ENCODE measurements around the gene TINCR. TPM values are rescaled to one million over a fixed set of nuclear protein-coding genes. Genes with fewer than 3 reads are reported as not detected.
"Not testable (repeated sequence)": the region's sequence is repeated elsewhere in the genome, so short reads cannot be mapped to it uniquely, and the experiment has no call there.

The TINCR gene
- under 1 TPM in 5 of 6 experiments, not detected in 1; 0.05 to 0.34 (median 0.13) TPM for total RNA-seq (2021; fragmentation: NEBNext Ultra II Directional; extraction: Animal tissue kit (Norgen Biotek cat#: 25700))
- long read RNA-seq: 0 reads

DNA sequence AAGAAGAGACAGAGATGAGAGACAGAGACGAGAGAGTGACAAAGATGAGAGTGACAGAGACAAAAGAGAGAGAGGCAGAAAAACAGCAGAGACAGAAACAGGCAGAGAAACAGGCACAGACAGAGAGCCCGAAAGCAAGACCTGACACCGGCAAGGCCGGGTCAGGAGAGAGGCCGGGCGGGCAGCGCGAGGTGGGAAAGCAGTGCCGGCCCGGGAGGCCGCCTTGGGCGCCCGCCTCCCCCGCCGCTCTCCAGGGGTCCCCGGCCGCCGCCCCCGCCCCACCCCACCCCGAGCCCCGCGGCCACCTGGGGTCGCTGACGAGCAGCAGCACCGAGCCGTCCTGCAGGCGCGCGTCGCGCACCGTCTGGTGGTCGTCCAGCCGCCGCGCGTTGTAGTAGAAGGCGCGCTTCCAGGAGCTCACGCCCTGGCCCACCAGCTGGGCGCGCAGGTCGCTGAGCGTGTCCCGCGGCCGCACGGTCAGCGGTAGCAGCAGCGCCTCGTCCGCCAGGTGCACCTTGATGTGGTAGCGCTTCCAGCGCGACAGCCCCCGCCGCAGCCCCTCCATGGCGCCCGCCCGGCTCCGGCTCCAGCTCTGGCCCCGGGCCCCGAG is at the start of gene TINCR:
Gene TINCR (minus strand): TSS at position 594 of the 610 bp plus-strand sequence.
- H3K36me3 Mint-ChIP-seq (ENCODE audit: low read depth): no peaks in the 10 kb centered on the region
- H3K4me1 Mint-ChIP-seq (ENCODE audit: low read depth): no peaks in the 10 kb centered on the region
- peak; percentile 41; the same call in 1 of the 2 replicates for TF ChIP-seq CTCF (IDR thresholded peaks at IDR 0.05)

DNA sequence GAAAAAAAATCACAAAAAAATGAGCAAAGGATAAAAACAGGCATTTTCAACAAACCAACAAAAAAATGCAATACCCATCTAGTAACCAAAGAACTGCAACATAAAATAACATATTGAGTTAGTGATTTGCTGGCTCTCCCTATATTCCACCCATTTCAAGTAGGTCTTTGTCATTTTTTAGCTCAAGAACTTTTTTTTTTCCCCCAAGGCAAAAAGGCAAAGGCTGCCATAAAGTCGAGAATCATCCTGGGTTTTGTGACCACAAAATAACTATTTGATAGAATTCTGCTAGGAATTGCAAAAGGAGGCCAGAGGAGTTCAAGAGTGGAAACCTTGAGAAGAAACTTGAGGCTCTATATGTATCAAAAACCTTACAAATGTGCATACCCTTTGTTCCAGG is 49.3 kb upstream of the TINCR start:
- peaks cover 45% of the 10 kb centered on the region for H3K4me1 Mint-ChIP-seq (ENCODE audit: low read depth)
- DNase-seq: no peak

More for the DNA sequence above, at the start of gene TINCR:
- H3K9me3 Mint-ChIP-seq: no peaks in the 10 kb centered on the region
- H3K27ac Mint-ChIP-seq: no peak within 1 kb of the TSS
- H3K27me3 Mint-ChIP-seq (ENCODE audit: insufficient read depth): peaks cover 6% of the 10 kb centered on the region
- no peak for DNase-seq
- H3K4me3 Mint-ChIP-seq: no peak within 1 kb of the TSS

DNA sequence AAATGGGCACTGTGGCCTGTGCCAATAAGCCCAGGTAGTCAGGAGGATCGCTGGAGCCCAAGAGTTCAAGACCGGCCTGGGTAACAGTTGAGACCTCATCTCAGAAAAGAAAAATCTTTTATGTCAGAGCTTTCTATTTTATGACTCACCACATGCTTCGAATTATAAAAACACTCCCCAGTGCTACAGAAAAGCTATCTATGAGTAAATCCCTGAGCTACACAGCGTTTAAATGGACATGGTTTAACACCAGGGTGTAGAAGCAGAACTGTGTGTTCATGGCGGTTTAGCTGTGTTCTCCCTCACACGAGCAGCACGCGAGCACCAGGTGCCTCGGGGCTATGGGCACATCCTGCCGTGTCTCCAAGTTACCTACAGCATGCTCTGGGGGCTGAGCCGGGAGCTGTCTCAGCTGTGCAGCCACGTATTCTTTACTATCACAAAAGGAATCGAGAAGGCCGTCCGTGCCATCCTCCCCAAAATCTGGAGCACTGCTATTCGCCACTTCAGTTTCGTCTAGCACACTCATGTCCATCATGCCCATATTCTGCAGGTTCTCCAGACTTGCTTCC is 48.1 kb upstream of the TINCR start:
- Mint-ChIP-seq H3K4me1 (ENCODE audit: low read depth) (peaks cover 38% of the 10 kb centered on the region), H3K4me3 (peak overlapping the region; percentile 17; the same call in 1 of the 2 replicates), H3K36me3 (ENCODE audit: low read depth) (peaks cover 54% of the 10 kb centered on the region), H3K27ac (peak overlapping the region; percentile 36), H3K9me3 (no peaks in the 10 kb centered on the region), H3K27me3 (ENCODE audit: insufficient read depth) (no peaks in the 10 kb centered on the region; the same call in 1 of the 2 replicates)
- DNase-seq: peak; percentile 31
- no peak for TF ChIP-seq CTCF (IDR thresholded peaks at IDR 0.05)

More for the DNA sequence above, 49.3 kb upstream of the TINCR start:
- H3K27ac Mint-ChIP-seq: no peak overlapping the region
- H3K9me3 Mint-ChIP-seq: no peaks in the 10 kb centered on the region
- H3K36me3 Mint-ChIP-seq (ENCODE audit: low read depth): peaks cover 61% of the 10 kb centered on the region
- TF ChIP-seq CTCF (IDR thresholded peaks at IDR 0.05): no peak
- H3K27me3 Mint-ChIP-seq (ENCODE audit: insufficient read depth): no peaks in the 10 kb centered on the region; the same call in 1 of the 2 replicates
- no peak overlapping the region for H3K4me3 Mint-ChIP-seq

GRCh38 chr19:5612891-5613865 is 45.4 kb upstream of the TINCR start:
- no peak overlapping the region for H3K4me3 Mint-ChIP-seq
- TF ChIP-seq CTCF (IDR thresholded peaks at IDR 0.05): no peak
- no peak for DNase-seq
- H3K4me1 Mint-ChIP-seq (ENCODE audit: low read depth): peaks cover 22% of the 10 kb centered on the region
- peaks cover 58% of the 10 kb centered on the region for H3K36me3 Mint-ChIP-seq (ENCODE audit: low read depth)
- no peaks in the 10 kb centered on the region for H3K9me3 Mint-ChIP-seq
- no peaks in the 10 kb centered on the region; the same call in 1 of the 2 replicates for H3K27me3 Mint-ChIP-seq (ENCODE audit: insufficient read depth)
- no peak overlapping the region for H3K27ac Mint-ChIP-seq

GRCh38 chr19:5609881-5610448 is 42.2 kb upstream of the TINCR start:
- no peak for TF ChIP-seq CTCF (IDR thresholded peaks at IDR 0.05)
- Mint-ChIP-seq H3K27me3 (ENCODE audit: insufficient read depth) (peaks cover 2% of the 10 kb centered on the region; the same call in 1 of the 2 replicates), H3K4me3 (no peak overlapping the region), H3K27ac (no peak overlapping the region), H3K9me3 (no peaks in the 10 kb centered on the region), H3K36me3 (ENCODE audit: low read depth) (peaks cover 66% of the 10 kb centered on the region), H3K4me1 (ENCODE audit: low read depth) (peaks cover 13% of the 10 kb centered on the region)
- no peak for DNase-seq

- peaks cover 63% of the 10 kb centered on the region for H3K36me3 Mint-ChIP-seq (ENCODE audit: low read depth)
- H3K27me3 Mint-ChIP-seq (ENCODE audit: insufficient read depth); H3K4me1 Mint-ChIP-seq (ENCODE audit: low read depth); H3K9me3 Mint-ChIP-seq; H3K4me3 Mint-ChIP-seq; H3K27ac Mint-ChIP-seq; DNase-seq: not testable (repeated sequence)
Measured at GRCh38 chr19:5608766-5609165, 41.0 kb upstream of the TINCR start.

All from HFFc6 (cell line).